NCI-H1694 (cell line): Measurements from ENCODE around the gene TESK1.

ENCODE experiments used
- DNase-seq: peaks from one replicate; lab custom pipeline; 2025; lab: John Stamatoyannopoulos, UW

TESK1 gene, protein sequence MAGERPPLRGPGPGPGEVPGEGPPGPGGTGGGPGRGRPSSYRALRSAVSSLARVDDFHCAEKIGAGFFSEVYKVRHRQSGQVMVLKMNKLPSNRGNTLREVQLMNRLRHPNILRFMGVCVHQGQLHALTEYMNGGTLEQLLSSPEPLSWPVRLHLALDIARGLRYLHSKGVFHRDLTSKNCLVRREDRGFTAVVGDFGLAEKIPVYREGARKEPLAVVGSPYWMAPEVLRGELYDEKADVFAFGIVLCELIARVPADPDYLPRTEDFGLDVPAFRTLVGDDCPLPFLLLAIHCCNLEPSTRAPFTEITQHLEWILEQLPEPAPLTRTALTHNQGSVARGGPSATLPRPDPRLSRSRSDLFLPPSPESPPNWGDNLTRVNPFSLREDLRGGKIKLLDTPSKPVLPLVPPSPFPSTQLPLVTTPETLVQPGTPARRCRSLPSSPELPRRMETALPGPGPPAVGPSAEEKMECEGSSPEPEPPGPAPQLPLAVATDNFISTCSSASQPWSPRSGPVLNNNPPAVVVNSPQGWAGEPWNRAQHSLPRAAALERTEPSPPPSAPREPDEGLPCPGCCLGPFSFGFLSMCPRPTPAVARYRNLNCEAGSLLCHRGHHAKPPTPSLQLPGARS

GRCh38 chr9:35604578-35605350, at the start of gene TESK1:
Gene TESK1, plus strand, starts transcription at chr9:35605262. Its CDS starts 358 bp downstream, at chr9:35605620.
- DNase-seq = peak; percentile 14

DNA sequence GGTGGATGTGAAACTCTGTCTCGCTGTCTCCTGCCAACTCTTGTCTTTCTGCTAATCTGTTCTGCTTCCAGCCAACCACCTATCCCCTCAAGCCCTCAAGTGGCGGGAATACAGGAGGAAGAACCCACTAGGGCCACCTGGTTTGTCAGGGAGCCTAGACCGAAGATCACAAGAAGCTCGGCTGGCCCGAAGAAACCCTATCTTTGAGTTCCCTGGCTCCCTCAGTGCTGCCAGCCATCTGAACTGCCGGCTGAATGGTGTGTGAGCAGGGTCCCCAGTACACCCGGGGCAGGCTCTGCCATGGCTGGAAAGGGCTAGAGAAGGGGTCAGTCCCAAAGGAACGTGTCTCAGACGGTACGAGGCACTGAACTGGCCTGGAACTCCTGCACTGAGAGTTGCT, 49.2 kb upstream of the TESK1 start:
- DNase-seq = no peak

GRCh38 chr9:35556776-35557175, 48.3 kb upstream of the TESK1 start:
- no peak for DNase-seq

DNA sequence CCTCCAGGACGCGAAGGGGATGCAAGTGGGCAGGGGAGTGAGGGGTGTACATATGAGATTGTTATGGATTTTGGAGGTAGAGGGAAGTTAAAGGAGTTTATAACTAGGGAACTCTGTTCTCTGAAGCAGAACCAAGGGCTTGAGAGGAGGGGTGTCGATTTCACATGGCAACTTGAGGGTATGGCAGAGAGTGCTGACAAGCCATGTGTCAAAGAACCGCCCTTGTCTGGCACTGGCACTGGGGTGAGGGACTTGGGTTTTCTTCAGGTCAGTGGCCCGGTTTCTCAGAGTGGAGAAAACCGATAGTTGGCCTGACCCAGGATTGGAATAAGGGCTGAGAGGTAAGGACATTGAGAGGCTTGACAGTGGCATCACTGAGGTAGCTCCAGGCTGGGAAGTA, 47.7 kb upstream of the TESK1 start:
- DNase-seq = no peak

- DNase-seq = no peak
Observed at GRCh38 chr9:35558185-35558584, 46.9 kb upstream of the TESK1 start.

DNA sequence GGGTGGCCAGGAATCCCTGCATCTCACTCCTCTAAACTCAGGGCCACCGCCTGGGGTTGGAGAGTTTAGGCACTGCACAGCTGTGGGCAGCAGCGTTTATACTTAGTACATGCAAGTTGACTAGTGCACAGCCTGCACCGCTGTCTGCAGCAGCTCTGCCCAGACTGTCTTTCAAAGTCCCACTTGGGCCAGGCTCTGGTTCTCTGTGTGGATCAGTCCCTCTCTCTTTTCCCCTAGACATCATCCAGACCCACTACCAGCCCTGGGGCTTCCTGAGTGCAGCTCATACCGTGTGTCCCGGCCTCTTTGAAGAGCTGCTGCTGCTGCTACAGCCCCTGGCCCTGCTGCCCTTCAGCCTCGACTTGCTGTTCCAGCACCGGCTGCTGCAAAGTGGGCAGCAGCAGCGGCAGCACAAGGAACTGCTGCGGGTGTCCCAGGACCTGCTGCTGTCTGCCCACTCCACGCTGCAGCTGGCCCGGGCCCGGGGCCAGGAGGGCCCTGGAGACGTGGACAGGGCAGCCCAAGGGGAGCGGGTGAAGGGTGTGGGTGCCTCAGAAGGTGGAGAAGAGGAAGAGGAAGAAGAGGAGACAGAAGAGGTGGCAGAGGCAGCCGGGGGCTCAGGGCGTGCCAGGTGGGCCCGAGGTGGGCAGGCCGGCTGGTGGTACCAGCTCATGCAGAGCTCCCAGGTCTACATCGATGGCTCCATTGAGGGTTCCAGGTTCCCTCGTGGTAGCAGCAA, 45.1 kb upstream of the TESK1 start:
- DNase-seq = no peak

DNA sequence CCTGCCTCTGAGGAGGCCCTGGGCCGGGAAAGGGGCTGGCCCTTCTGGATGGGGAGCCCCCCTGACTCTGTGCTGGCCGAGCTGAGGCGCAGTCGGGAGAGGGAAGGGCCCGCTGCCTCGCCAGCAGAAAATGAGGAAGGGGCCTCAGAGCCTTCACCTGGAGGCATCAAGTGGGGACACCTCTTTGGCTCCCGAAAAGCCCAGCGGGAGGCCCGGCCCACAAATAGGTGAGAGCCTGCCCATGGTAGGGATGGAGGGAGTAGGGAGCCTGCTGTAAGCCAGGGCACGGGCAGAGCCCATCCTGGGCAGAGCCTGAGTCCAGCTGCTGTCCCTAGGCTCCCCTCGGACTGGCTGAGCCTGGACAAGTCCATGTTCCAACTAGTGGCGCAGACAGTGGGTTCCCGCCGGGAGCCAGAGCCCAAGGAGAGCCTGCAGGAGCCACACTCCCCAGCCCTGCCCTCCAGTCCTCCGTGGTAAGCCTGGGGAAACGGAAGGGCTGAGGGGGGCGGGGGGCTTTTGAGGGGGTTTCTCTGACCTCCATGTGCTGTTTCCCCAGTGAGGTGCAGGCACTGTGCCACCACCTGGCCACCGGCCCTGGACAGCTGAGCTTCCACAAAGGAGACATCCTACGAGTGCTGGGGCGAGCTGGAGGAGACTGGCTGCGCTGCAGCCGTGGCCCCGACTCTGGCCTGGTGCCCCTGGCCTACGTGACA, 44.3 kb upstream of the TESK1 start:
- no peak for DNase-seq

DNA sequence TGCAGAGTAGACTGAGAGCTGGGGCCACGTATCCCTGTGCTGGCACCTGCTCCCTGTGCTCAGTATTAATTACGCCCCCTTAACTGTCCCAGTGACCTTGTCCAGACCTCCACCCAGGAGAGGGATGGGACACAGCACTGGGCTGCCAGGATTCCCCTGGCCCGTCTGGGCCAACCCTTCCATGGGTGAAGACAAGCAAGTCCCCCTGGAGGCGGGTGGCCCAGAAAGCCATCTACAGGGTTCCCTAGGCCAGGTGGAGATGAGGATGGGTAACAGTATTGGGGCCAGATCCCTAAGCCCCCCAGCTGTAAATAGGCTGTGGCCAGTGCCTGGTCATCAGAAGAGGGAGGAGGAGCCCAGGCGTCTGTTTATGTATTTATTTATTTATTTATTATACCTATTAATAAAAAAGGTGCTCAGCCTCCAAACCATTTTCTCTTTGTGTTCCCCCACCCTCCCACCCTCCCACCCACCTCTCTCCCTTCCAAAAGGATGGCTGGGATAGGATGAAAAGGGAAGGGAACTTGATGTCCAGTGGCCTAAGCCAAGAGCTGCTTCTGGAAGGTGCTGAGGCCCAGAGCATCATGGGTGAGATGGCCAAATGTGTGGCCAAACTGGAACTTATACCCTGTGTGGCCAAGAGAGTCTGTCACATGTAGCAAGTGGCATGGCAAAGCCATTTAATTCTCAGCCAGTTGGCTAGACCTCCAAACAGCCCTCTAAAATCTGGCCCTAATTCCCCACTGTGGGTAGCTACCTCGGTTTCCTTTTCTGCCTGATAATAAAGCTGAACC, 43.4 kb upstream of the TESK1 start:
- no peak for DNase-seq

DNA sequence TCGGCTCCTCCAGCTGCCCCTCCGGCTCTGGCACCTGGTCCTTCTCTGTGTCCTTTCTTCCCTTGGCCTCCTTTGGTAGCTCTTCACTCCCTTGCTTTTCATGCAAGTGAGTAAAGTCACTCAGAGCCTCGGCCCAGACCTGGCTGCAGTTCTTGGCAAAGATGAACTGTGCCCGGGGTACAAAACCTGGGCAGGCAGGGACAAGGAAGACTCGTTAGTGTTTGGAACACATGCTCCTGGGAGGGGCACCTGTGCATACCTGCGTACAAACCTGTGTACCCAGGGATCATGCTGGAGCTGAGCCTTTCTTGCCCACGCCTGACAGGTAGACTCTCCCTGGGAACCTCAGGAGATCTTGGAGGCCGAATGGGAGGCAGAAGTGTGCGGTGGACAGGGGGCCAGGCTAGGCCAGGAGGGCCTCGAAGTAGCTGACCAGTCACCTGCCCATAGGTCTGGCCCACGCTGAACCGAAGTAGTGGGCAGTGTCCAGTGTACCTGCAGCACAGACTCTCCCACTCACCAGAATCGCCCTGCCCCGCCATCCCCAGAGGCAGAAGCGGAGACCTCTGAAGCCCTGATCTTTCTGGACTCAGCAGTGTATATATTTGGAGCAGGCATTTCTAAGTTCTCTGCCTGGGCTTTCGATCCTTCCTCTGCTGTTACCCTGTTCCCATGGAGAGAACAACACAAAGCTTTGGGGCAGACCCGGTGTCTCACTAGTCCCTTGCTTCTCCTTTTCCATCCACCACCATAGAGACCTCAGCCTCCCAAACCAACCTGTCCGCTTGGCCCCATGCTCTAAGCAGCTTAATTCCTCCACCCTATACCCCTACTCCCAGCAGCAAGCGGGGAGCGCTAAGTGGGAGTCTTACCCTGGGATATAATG, 41.9 kb upstream of the TESK1 start:
- no peak for DNase-seq

GRCh38 chr9:35563791-35564197, 41.3 kb upstream of the TESK1 start:
- DNase-seq = no peak

GRCh38 chr9:35564658-35565061, 40.4 kb upstream of the TESK1 start:
- DNase-seq = no peak

- DNase-seq = no peak
Observed at GRCh38 chr9:35566417-35566816, 38.6 kb upstream of the TESK1 start.

DNA sequence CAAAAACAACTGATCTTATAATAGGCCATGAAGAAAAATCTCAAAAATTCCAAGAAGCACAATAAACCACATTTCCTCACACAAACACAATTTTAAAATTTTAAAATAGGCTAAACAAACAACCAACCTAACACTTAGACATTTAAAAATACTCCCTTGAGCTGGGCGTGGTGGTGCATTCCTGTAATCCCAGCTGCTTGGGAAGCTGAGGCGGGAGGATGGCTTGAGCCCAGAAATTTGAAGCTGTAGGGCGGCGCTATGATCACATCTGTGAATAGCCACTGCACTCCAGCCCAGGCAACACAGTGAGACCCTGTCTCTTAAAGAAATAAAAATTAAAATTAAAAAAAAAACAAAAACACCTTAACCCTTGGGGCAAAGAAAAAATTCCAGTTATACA, 36.9 kb upstream of the TESK1 start:
- no peak for DNase-seq

- no peak for DNase-seq
Observed at GRCh38 chr9:35569206-35569605, 35.9 kb upstream of the TESK1 start.

DNA sequence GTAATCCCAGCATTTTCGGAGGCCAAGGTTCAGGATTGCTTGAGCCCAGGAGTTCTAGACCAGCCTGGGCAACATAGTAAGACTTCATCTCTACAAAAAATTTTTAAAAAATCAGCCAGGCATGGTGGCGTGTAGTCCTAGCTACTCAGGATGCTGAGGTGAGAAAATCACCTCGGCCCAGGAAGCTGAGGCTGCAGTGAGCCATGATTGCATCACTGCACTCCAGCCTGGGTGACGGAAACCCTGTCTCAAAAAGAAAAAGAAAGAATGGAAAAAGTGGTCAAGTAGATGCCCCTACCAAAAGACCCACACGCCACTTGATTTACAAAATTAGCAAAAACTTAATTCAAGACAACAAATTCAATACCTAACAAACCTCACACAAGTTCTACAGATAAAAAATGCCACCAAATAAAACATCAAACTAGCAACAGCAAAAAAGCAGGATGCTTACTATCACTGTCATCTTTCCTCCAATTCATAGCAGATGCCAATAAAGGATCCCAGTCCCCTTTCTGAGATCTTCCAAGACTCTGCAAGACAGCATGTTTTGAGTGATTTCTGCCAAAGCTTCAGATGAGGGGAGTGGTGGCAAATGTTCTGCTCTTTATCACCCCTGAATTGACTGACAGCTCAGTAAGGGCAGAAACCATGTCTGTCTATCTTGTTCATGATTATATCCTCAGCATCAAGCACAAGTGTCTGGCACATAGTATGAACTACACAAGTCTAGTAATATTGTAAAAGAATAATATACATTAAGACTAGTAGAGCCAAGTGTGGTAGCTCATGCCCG, 34.2 kb upstream of the TESK1 start:
- DNase-seq = no peak

DNA sequence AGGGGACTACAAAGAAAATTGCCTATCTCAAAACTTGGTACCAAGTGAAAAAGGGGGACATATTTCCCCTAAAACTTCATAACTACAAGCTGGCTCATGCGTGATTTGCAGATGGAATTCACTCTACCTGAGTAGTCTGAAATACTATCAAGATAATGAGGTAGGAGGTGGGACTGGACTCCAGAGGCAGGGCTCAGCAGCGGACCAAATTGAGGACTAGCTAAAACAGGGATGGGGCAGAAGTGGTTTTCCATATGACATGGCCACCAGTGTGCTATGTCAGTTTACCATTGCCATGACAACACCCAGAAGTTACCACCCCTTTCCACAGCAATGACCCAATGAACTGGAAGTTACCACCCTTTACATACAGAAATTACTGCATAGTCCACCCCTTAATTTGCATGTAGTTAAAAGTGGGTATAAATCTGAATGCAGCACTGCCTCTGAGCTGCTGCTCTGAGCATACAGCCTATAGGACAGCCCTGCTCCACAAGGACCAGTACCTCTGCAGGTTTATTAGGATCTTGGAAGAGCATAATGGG, 30.4 kb upstream of the TESK1 start:
- no peak for DNase-seq

DNA sequence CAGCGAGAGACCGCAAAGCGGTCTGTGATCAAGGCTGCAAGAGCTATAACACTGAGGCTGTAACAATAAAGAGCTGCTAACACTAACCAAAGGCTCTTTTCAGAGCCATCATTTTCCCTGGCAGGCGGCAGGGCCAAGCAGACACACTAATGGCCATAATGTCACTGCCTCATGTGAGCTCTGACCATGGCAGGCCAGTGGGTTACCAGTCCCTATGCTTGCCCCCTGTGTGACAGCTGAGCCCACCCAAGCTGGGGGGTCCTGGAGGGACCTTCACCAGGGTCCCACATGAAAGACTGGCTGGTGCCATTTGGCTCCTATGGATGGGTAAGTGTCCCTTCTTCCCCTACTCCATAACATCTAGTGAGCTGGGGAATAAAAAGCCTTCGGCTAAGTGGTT, 29.6 kb upstream of the TESK1 start:
- DNase-seq = no peak

DNA sequence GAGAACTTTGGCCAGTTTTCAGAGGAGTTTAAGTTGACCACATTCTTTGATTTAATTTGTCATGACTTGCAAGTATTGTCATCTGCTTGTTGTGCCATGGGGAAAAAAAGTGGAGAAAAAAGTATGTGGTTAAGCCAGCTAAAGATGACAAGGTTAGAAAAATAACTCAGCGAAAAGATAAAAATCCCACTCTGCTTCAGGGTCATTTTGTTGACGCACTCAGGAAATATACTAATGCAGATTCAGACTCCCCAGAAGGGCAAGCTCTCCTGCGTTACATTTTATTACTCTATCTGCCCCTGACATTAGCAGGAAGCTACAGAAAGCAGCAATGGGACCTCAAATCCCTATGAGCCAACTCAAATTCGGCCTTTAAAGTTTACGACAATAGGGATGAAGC, 27.6 kb upstream of the TESK1 start:
- no peak for DNase-seq

DNA sequence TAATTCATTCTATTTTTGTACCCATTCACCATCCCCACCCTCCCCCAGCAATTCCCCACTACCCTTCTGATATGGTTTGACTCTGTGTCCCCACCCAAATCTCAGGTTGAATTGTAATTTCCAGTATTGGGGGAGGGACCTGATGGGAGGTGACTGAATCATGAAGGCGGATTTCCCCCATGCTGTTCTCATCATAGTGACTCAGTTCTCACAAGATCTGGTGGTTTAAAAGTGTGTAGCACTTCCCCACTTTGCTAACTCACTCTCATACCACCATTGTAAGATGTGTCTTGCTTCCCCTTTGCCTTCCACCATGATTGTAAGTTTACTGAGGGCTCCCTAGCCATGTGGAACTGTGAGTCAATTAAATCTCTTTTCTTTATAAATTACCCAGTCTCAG, 25.9 kb upstream of the TESK1 start:
- DNase-seq = no peak
